Stimulated activated CD4-positive, alpha-beta T cell treated with anti-CD3 and anti-CD28 coated beads, Interleukin-4, amount 100 ng/mL, for 1 hour (primary cell): ENCODE data around the gene CCDC82.
"Not testable (repeated sequence)": the region's sequence is repeated elsewhere in the genome, so short reads cannot be mapped to it uniquely, and the experiment has no call there.

Experiments used
- DNase-seq: peaks from one replicate; pipeline ENCODE4 v3.0.0-alpha.2; 2020

The CCDC82 gene

GRCh38 chr11:96389720-96390487 is at the start of gene CCDC82, which contains the start of gene JRKL:
Gene CCDC82 (minus strand): TSS chr11:96389912. CDS start chr11:96384747, 5,165 bp downstream.
Gene JRKL (plus strand): TSS chr11:96390013. CDS start chr11:96390650, 637 bp downstream.
- peak; percentile 99 for DNase-seq

- not testable (repeated sequence) for DNase-seq
Measured at GRCh38 chr11:96432654-96433053, 42.9 kb upstream of the CCDC82 start.

- DNase-seq = no peak
Measured at GRCh38 chr11:96430668-96431067, 41.0 kb upstream of the CCDC82 start.

- DNase-seq = no peak
Measured at GRCh38 chr11:96424693-96425092, 35.0 kb upstream of the CCDC82 start.

- DNase-seq = no peak
Measured at GRCh38 chr11:96413408-96413807, 23.7 kb upstream of the CCDC82 start.

GRCh38 chr11:96412761-96413381 is 23.2 kb upstream of the CCDC82 start:
- no peak for DNase-seq

GRCh38 chr11:96411412-96411811 is 21.7 kb upstream of the CCDC82 start:
- not testable (repeated sequence) for DNase-seq

GRCh38 chr11:96400697-96401096 is 11.0 kb upstream of the CCDC82 start:
- no peak for DNase-seq

- no peak for DNase-seq
Measured at GRCh38 chr11:96397863-96398262, 8.2 kb upstream of the CCDC82 start.

GRCh38 chr11:96396637-96397036 is 6.9 kb upstream of the CCDC82 start:
- DNase-seq = no peak

- no peak for DNase-seq
Measured at GRCh38 chr11:96394773-96395172, 5.1 kb upstream of the CCDC82 start.

- DNase-seq = no peak
Measured at GRCh38 chr11:96393753-96394348, 4.1 kb upstream of the CCDC82 start.

GRCh38 chr11:96391698-96392307 is 2.1 kb upstream of the CCDC82 start:
- no peak for DNase-seq

GRCh38 chr11:96390488-96390792 is 728 bp upstream of the CCDC82 start:
- DNase-seq = no peak

GRCh38 chr11:96388891-96389719 is 607 bp downstream of the CCDC82 start:
- no peak for DNase-seq

- DNase-seq = no peak
Measured at GRCh38 chr11:96385187-96385586, 4.5 kb downstream of the CCDC82 start.

GRCh38 chr11:96384156-96384555 is 5.6 kb downstream of the CCDC82 start:
- no peak for DNase-seq

- DNase-seq = no peak
Measured at GRCh38 chr11:96376796-96377195, 12.9 kb downstream of the CCDC82 start.

- DNase-seq = no peak
Measured at GRCh38 chr11:96373826-96374225, 15.9 kb downstream of the CCDC82 start.

- DNase-seq = no peak
Measured at GRCh38 chr11:96367342-96367741, 22.4 kb downstream of the CCDC82 start.

- no peak for DNase-seq
Measured at GRCh38 chr11:96366024-96366423, 23.7 kb downstream of the CCDC82 start.

- no peak for DNase-seq
Measured at GRCh38 chr11:96365493-96365892, 24.2 kb downstream of the CCDC82 start.

- no peak for DNase-seq
Measured at GRCh38 chr11:96361778-96362177, 27.9 kb downstream of the CCDC82 start.
